ENCODE measurements around the gene ZDHHC12.

DNA sequence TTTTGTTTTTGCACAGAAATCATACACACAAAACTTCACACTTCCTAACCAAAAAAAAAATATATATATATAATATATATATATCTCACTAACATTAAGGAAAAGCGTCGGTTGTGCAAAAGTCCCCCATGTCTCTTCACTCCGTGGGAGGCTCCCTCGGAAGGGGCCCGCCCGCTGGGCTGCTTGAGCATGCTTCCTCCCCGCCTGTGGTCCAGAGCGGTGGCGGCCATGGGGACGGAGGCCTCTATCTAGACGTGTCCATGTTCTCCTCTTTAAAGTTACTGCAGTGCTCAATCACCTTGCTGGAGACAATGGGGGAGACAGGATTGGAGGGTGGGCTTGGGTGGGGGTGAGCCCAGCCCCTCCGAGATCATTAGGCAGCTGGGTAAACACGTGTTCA, 7.2 kb upstream of the ZDHHC12 start:
- TF ChIP-seq CTCF (IDR thresholded peaks at IDR 0.05; ENCODE audit: low read depth, low read length), result no peak
- TF ChIP-seq EZH2phosphoT487 (IDR thresholded peaks at IDR 0.05; ENCODE audit: low read depth), result no peak
